HepG2 (cell line): ENCODE data around the gene VILL. TPM values are rescaled to one million over a fixed set of nuclear protein-coding genes. Genes with fewer than 3 reads are reported as not detected.
A peak's percentile ranks its signal among the peaks of the same experiment; 100 is the strongest.

ENCODE experiments used
- ATAC-seq: fragments of 200-7000 bp; cut with Tn5 transposase; 3 replicates; pipeline ENCODE4 v1.9.1; 2020; ENCODE audit warnings: mild to moderate bottlenecking, moderate library complexity
- BruUV-seq: library from RNA; stranded (reverse); fragments of 400-500 nt; replicated peaks from 2 replicates; lab custom pipeline; 2021; lab: Mats Ljungman, UMichigan
- CTCF ChIA-PET: fragments of 300-600 bp; formaldehyde crosslinking; extraction: SDS; loops from one replicate; lab custom pipeline; 2021; ENCODE audit warnings: low total read pairs, inconsistent platforms, low intra/inter-chr PET ratio; lab: Yijun Ruan, JAX
- POLR2A ChIA-PET: fragments of 350-600 bp; sonication (Branson Sonifier 250); formaldehyde crosslinking; loops from one replicate; lab custom pipeline; 2020; ENCODE audit warnings: antibody characterized with exemption, inconsistent platforms; lab: Yijun Ruan, JAX
- DNase-seq: peaks from one replicate; pipeline ENCODE4 v3.0.0-alpha.2; 2015; ENCODE audit warnings: low spot score
- FAIRE-seq: peaks from 3 replicates; lab custom pipeline; 2011; peaks lifted over from hg19 to GRCh38; lab: Jason Lieb, UNC
- H2AFZ ChIP-seq: one replicate; pipeline ENCODE4 v1.6.1; 2011; ENCODE audit warnings: low read length, inconsistent platforms
- H3K27ac ChIP-seq: fragments of 300-600 bp; 3 replicates; pipeline ENCODE4 v1.8.0; 2011; ENCODE audit warnings: mixed run types, mild to moderate bottlenecking, mixed read lengths, low read length, inconsistent platforms; ENCODE audit not compliant: insufficient read depth; ENCODE audit errors: extremely low read length
- H3K27me3 ChIP-seq, 2 experiments: fragments of 200-600 bp in 1 of 2; 2 replicates in 1 of 2; 3 replicates in 1 of 2; pipeline versions ENCODE4 v1.6.0 to v1.8.0; 2011; ENCODE audit warnings: low read length in 2 of 2, mild to moderate bottlenecking in 2 of 2, moderate library complexity in 2 of 2, inconsistent platforms in 1 of 2; ENCODE audit not compliant: insufficient read depth in 2 of 2, control insufficient read depth in 1 of 2
- H3K36me3 ChIP-seq, 2 experiments: fragments of 200-600 bp in 1 of 2; replicated peaks in 1 of 2; 2 replicates in 1 of 2; 3 replicates in 1 of 2; pipeline versions ENCODE4 v1.5.1 to v1.8.0; 2011; ENCODE audit warnings: low read length in 2 of 2, inconsistent platforms in 1 of 2; ENCODE audit not compliant: insufficient read depth in 2 of 2, control insufficient read depth in 1 of 2
- H3K4me1 ChIP-seq: 2 replicates; pipeline ENCODE4 v1.5.1; 2012; ENCODE audit warnings: low read length, inconsistent platforms; ENCODE audit not compliant: insufficient read depth
- H3K4me2 ChIP-seq: 2 replicates; pipeline ENCODE4 v1.6.0; 2011; ENCODE audit warnings: low read depth, low read length, inconsistent platforms
- H3K4me3 ChIP-seq, 3 experiments: fragments of 200-600 bp in 1 of 3; sonication (generic), shearing (Covaris generic) in 1 of 3; replicated peaks in 1 of 3; 2 replicates each; pipeline ENCODE4 v1.5.1; 2011 to 2016; ENCODE audit warnings: low read length in 3 of 3, inconsistent platforms in 2 of 3, low read depth in 2 of 3, mild to moderate bottlenecking in 2 of 3, control low read depth in 1 of 3, mixed read lengths in 1 of 3; ENCODE audit not compliant: insufficient read depth in 1 of 3
- H3K79me2 ChIP-seq: one replicate; pipeline ENCODE4 v1.6.1; 2011; ENCODE audit warnings: low read length, inconsistent platforms; ENCODE audit not compliant: insufficient read depth
- H3K9ac ChIP-seq: 2 replicates; pipeline ENCODE4 v1.6.0; 2011; ENCODE audit warnings: mild to moderate bottlenecking, low read depth, low read length, inconsistent platforms; ENCODE audit not compliant: insufficient read depth
- H3K9me3 ChIP-seq: 2 replicates; pipeline ENCODE4 v1.5.1; 2012; ENCODE audit warnings: mild to moderate bottlenecking, low read length
- H4K20me1 ChIP-seq: 2 replicates; pipeline ENCODE4 v1.6.0; 2011; ENCODE audit warnings: inconsistent platforms, mild to moderate bottlenecking, low read length, moderate library complexity; ENCODE audit not compliant: insufficient read depth
- ASH2L ChIP-seq: fragments of 300-600, 200-600 bp; sonication (generic); IDR thresholded peaks from 2 replicates; pipeline ENCODE4 v1.7.0; 2017; ENCODE audit warnings: low read depth, mild to moderate bottlenecking, moderate library complexity, mixed read lengths, low read length; ENCODE audit not compliant: insufficient read length
- EP300 ChIP-seq, 3 experiments: sonication (generic) in 1 of 3; formaldehyde crosslinking in 1 of 3; IDR thresholded peaks; 2 replicates each; pipeline versions ENCODE4 v1.5.1 to v1.6.1; 2011 to 2020; ENCODE audit warnings: low read depth in 2 of 3, low read length in 2 of 3, borderline replicate concordance in 1 of 3, improper control_type of control experiment in 1 of 3, mild to moderate bottlenecking in 1 of 3, missing genetic modification reagents in 1 of 3, moderate library complexity in 1 of 3
- FOSL2 ChIP-seq: sonication (generic); formaldehyde crosslinking; IDR thresholded peaks from 2 replicates; pipeline ENCODE4 v1.4.0; 2020; ENCODE audit warnings: missing genetic modification reagents
- NONO ChIP-seq, 2 experiments: fragments of 450-650 bp in 1 of 2; sonication (generic) in 1 of 2; formaldehyde crosslinking in 1 of 2; IDR thresholded peaks in 1 of 2; conservative IDR thresholded peaks in 1 of 2; 2 replicates each; pipeline versions ENCODE4 v1.6.1 to v1.8.0; 2017 to 2022; ENCODE audit warnings: mild to moderate bottlenecking in 1 of 2, missing genetic modification reagents in 1 of 2, moderate library complexity in 1 of 2
- TBX2 ChIP-seq: sonication (generic); formaldehyde crosslinking; IDR thresholded peaks from 2 replicates; pipeline ENCODE4 v1.5.0; 2020; ENCODE audit warnings: missing genetic modification reagents, mild to moderate bottlenecking, borderline replicate concordance
- TBX3 ChIP-seq: fragments of 450-650 bp; IDR thresholded peaks from 2 replicates; pipeline ENCODE4 v1.6.1; 2017; ENCODE audit warnings: antibody characterized with exemption, mild to moderate bottlenecking, inconsistent platforms, borderline replicate concordance
- TEAD3 ChIP-seq: optimal IDR thresholded peaks from 2 replicates; pipeline ENCODE3; 2016; ENCODE audit warnings: borderline replicate concordance
- THAP11 ChIP-seq: IDR thresholded peaks from 2 replicates; pipeline ENCODE4 v1.6.1; 2016; ENCODE audit warnings: missing biosample characterization, missing genetic modification reagents
- ZBTB7B ChIP-seq: sonication (generic); formaldehyde crosslinking; IDR thresholded peaks from 2 replicates; pipeline ENCODE4 v1.4.0; 2020; ENCODE audit warnings: missing genetic modification reagents
- ZEB1 ChIP-seq: IDR thresholded peaks from 2 replicates; pipeline ENCODE4 v1.6.1; 2012; ENCODE audit warnings: mild to moderate bottlenecking, low read depth, inconsistent platforms; ENCODE audit not compliant: insufficient replicate concordance
- ZNF605 ChIP-seq: sonication (generic); formaldehyde crosslinking; IDR thresholded peaks from 2 replicates; pipeline ENCODE4 v1.8.0; 2022; ENCODE audit warnings: mild to moderate bottlenecking, missing genetic modification reagents
- WGBS: methylation state at CpG from one replicate; pipeline ENCODE4 v1.1.6; 2017; ENCODE audit warnings: low lambda C conversion rate; 5-methylcytosine and 5-hydroxymethylcytosine counted together
- in situ Hi-C: cut with HindIII; loops from 2 replicates; pipeline ENCODE4 v1.10.0; 2017; ENCODE audit warnings: low pct_unique_long_range_greater_than_20kb; ENCODE audit not compliant: extremely low pct_ligation_motif_present
- intact Hi-C: fragments of 100-400 bp; cut with micrococcal nuclease; formaldehyde crosslinking; loops from one replicate; pipeline ENCODE4 v1.10.0; 2022; ENCODE audit not compliant: unreplicated experiment
- polyA plus RNA-seq, 8 experiments: library from polyadenylated mRNA; depleted of rRNA in 3 of 8; stranded (reverse) in 7 of 8; unstranded in 1 of 8; fragments of >200 nt; fragmentation: Illumina TruSeq in 4 of 8; extraction: Trizol in 4 of 8; gene quantifications; 2 replicates each; pipeline versions ENCODE4 v1.2.1 to v1.2.3, GENCODE V29; 2011 to 2016; ENCODE audit warnings: low read depth in 4 of 8, missing spikeins in 1 of 8, mixed read lengths in 1 of 8; ENCODE audit not compliant: insufficient read depth in 1 of 8
- total RNA-seq, 5 experiments: library from RNA; depleted of rRNA; stranded (reverse); fragments of >200 nt; fragmentation: Illumina TruSeq; extraction: Trizol; gene quantifications; 2 replicates each; pipeline ENCODE4 v1.2.3, GENCODE V29; 2016; ENCODE audit warnings: low read depth in 1 of 5
- TF ChIP-seq, protein P1 (sequence below): sonication (generic); formaldehyde crosslinking; IDR thresholded peaks from 2 replicates; pipeline ENCODE4 v1.5.1; 2020; ENCODE audit warnings: mild to moderate bottlenecking, missing genetic modification reagents, moderate library complexity
- TF ChIP-seq, protein P2 (sequence below): sonication (generic); formaldehyde crosslinking; IDR thresholded peaks from 2 replicates; pipeline ENCODE4 v1.4.0; 2020; ENCODE audit warnings: missing genetic modification reagents

Gene VILL
- total and polyA plus RNA-seq, 2 of the 13 experiments (the other 11 are each of a cell fraction or from before 2014, with no cell fraction given) = 3.2 to 5.3 TPM

DNA sequence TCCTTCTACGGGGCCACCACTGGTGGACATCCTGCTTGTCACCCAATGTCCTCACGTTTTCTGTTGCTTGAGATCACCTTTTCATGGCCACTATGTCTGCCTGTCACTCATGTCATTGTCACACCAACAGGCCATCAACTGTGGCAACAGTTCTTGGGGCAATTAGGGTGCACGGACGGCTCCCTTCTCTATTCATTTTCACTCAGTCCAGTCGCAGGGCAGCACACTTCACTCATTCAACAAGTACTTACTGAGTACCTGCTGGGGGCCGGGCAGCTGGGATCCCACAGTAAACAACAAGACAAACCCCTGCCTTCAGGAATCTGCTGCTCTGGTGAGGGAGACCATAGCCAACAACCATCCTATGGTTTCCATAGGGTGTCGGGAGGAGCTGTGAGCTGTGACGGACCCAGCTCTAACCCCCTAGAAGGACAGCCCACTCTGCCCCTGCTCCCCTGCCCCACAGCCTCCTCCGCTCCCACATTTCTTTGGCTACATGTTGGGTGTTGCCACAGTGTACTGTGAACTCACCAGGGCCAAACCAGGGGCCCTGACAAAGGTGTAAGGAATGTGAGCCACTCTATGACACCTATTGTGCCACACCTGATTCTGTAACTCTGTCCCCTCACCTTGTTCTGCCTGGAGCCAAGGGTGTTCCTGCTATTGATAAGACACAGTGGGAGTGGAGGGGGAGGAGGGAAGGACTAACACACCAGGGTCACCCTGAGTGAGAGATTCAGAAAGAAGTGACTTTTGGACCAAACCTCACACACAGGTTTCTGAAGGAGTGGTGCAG lies 1.9 kb downstream of the VILL start:
- peak; percentile 48 for DNase-seq
- peak overlapping the region; percentile 68 for H3K4me2 ChIP-seq
- no peak for FAIRE-seq
- no peaks in the 10 kb centered on the region for H4K20me1 ChIP-seq
- peak overlapping the region in 1 of 3 experiments; percentile 44; a peak in 2 of 6 replicates for H3K4me3 ChIP-seq
- in situ Hi-C loops (no loop called here), intact Hi-C loops (no loop called here)
- no peak overlapping the region for H3K9ac ChIP-seq
- 4% methylated on average over 9 of the region's 9 CpGs for WGBS
- ChIA-PET POLR2A (no interaction called here), CTCF (no interaction called here)
- peak; percentile 40 for ATAC-seq
- H3K9me3 ChIP-seq = no peaks in the 10 kb centered on the region
- no peaks in the 10 kb centered on the region for H3K79me2 ChIP-seq
- H3K27ac ChIP-seq = no peak overlapping the region
- BruUV-seq = no TSS peak
- peaks cover 1 to 13% of the 10 kb centered on the region in 2 experiments; a peak in 4 of 5 replicates for H3K27me3 ChIP-seq
- H3K4me1 ChIP-seq = peaks cover 87% of the 10 kb centered on the region
- no peaks in the 10 kb centered on the region for H3K36me3 ChIP-seq
- no peak overlapping the region for H2AFZ ChIP-seq
- TF ChIP-seq TBX3 (0 out of 2 replicates have a peak, but pooled peaks have one; percentile 13), EP300 (IDR thresholded peaks at IDR 0.05; ENCODE audit: low read depth in 2 of 2, low read length in 2 of 2) (peak in 1 of 2 experiments; percentile 15; a peak in 1 of 4 replicates), EP300 (CRISPR knock-in tag; IDR thresholded peaks at IDR 0.05; ENCODE audit: borderline replicate concordance) (no peak; the same call in 1 of the 2 replicates), TBX2 (peak; percentile 38; the same call in 1 of the 2 replicates), ZNF605 (CRISPR knock-in tag) (0 out of 2 replicates have a peak, but pooled peaks have one; percentile 35), ZEB1 (peak; percentile 74), TEAD3 (CRISPR knock-in tag) (peak; percentile 38), ZBTB7B (CRISPR knock-in tag) (no peak), FOSL2 (CRISPR knock-in tag) (0 out of 2 replicates have a peak, but pooled peaks have one; percentile 25), THAP11 (CRISPR knock-in tag) (no peak), ASH2L (peak; percentile 29), NONO (IDR thresholded peaks at IDR 0.05) (no peak), NONO (CRISPR knock-in tag; conservative IDR thresholded peaks at IDR 0.05) (peak; percentile 37; the same call in 1 of the 2 replicates)
- TF ChIP-seq, protein P1, sequence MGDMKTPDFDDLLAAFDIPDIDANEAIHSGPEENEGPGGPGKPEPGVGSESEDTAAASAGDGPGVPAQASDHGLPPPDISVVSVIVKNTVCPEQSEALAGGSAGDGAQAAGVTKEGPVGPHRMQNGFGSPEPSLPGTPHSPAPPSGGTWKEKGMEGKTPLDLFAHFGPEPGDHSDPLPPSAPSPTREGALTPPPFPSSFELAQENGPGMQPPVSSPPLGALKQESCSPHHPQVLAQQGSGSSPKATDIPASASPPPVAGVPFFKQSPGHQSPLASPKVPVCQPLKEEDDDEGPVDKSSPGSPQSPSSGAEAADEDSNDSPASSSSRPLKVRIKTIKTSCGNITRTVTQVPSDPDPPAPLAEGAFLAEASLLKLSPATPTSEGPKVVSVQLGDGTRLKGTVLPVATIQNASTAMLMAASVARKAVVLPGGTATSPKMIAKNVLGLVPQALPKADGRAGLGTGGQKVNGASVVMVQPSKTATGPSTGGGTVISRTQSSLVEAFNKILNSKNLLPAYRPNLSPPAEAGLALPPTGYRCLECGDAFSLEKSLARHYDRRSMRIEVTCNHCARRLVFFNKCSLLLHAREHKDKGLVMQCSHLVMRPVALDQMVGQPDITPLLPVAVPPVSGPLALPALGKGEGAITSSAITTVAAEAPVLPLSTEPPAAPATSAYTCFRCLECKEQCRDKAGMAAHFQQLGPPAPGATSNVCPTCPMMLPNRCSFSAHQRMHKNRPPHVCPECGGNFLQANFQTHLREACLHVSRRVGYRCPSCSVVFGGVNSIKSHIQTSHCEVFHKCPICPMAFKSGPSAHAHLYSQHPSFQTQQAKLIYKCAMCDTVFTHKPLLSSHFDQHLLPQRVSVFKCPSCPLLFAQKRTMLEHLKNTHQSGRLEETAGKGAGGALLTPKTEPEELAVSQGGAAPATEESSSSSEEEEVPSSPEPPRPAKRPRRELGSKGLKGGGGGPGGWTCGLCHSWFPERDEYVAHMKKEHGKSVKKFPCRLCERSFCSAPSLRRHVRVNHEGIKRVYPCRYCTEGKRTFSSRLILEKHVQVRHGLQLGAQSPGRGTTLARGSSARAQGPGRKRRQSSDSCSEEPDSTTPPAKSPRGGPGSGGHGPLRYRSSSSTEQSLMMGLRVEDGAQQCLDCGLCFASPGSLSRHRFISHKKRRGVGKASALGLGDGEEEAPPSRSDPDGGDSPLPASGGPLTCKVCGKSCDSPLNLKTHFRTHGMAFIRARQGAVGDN (CRISPR knock-in tag) = peak; percentile 16; the same call in 1 of the 2 replicates
- TF ChIP-seq, protein P2, sequence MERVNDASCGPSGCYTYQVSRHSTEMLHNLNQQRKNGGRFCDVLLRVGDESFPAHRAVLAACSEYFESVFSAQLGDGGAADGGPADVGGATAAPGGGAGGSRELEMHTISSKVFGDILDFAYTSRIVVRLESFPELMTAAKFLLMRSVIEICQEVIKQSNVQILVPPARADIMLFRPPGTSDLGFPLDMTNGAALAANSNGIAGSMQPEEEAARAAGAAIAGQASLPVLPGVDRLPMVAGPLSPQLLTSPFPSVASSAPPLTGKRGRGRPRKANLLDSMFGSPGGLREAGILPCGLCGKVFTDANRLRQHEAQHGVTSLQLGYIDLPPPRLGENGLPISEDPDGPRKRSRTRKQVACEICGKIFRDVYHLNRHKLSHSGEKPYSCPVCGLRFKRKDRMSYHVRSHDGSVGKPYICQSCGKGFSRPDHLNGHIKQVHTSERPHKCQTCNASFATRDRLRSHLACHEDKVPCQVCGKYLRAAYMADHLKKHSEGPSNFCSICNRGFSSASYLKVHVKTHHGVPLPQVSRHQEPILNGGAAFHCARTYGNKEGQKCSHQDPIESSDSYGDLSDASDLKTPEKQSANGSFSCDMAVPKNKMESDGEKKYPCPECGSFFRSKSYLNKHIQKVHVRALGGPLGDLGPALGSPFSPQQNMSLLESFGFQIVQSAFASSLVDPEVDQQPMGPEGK (CRISPR knock-in tag) = 0 out of 2 replicates have a peak, but pooled peaks have one; percentile 19
